NB4 (cell line): ENCODE measurements around the gene SMC5.
A peak's percentile ranks its signal among the peaks of the same experiment; 100 is the strongest.

ENCODE experiments used
- DNase-seq: peaks from one replicate; pipeline ENCODE4 v3.0.0; 2010; ENCODE audit warnings: low read depth
- H3K4me3 ChIP-seq: one replicate; pipeline ENCODE4 v1.5.1; 2011; ENCODE audit warnings: mild to moderate bottlenecking, low read depth, low read length, moderate library complexity
- MYC ChIP-seq: IDR thresholded peaks from 2 replicates; pipeline ENCODE4 v1.6.1; 2011; ENCODE audit warnings: low read depth, low read length
- POLR2A ChIP-seq: IDR thresholded peaks from 2 replicates; pipeline ENCODE4 v1.6.1; 2011; ENCODE audit warnings: mild to moderate bottlenecking; ENCODE audit not compliant: insufficient read length; ENCODE audit errors: extremely low read depth
- TF ChIP-seq, protein P1 (sequence below): IDR thresholded peaks from 2 replicates; pipeline ENCODE4 v1.6.1; 2011; ENCODE audit warnings: low read depth, low read length
- TF ChIP-seq, protein P2 (sequence below): IDR thresholded peaks from one replicate; pipeline ENCODE4 v1.5.1; 2012; ENCODE audit warnings: low read depth, low read length

SMC5 gene

DNA sequence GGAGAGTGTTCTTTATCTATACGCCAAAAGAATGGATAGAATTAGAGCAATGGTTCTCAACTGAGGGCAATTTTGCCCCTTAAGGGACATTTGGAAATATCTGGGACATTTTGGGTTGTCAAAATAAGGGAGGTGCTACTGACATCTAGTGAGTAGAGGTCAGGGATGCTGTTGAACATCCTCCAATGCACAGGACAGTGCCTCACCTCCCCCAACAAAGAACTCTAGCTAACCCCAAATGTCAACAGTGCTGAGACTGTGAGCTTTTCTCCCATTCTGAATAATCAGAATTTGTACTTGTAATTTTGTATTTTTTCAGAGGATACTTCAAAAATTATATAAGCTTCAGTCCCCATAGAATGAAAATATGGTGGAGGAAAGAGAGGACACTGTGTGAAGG, 8.6 kb upstream of the SMC5 start:
- DNase-seq = no peak
- H3K4me3 ChIP-seq = no peak overlapping the region
- TF ChIP-seq, protein P1, sequence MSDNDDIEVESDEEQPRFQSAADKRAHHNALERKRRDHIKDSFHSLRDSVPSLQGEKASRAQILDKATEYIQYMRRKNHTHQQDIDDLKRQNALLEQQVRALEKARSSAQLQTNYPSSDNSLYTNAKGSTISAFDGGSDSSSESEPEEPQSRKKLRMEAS = no peak
- TF ChIP-seq MYC (no peak), POLR2A (no peak)
- TF ChIP-seq, protein P2, sequence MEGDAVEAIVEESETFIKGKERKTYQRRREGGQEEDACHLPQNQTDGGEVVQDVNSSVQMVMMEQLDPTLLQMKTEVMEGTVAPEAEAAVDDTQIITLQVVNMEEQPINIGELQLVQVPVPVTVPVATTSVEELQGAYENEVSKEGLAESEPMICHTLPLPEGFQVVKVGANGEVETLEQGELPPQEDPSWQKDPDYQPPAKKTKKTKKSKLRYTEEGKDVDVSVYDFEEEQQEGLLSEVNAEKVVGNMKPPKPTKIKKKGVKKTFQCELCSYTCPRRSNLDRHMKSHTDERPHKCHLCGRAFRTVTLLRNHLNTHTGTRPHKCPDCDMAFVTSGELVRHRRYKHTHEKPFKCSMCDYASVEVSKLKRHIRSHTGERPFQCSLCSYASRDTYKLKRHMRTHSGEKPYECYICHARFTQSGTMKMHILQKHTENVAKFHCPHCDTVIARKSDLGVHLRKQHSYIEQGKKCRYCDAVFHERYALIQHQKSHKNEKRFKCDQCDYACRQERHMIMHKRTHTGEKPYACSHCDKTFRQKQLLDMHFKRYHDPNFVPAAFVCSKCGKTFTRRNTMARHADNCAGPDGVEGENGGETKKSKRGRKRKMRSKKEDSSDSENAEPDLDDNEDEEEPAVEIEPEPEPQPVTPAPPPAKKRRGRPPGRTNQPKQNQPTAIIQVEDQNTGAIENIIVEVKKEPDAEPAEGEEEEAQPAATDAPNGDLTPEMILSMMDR = no peak

DNA sequence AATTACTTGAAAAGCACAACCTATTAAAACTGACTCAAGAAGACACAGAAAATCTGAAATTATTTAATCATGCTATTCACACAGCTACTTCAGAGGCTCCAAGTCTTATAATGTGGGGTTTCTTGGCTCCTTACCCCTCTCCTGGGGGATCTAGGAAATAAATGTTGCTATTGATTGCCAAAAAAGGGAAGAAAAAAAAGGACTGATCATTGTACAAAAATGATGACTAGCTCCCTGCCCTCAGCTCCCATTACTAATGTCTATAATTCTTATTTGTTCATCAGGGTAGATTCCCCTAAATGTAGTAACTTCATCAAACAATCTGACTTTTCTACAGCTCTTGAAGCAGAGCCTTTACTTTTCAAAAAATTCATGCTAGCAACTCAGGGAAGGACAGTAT, 3.3 kb upstream of the SMC5 start:
- no peak for DNase-seq
- TF ChIP-seq MYC (no peak), POLR2A (no peak)
- TF ChIP-seq, protein P2 = no peak
- TF ChIP-seq, protein P1 = no peak
- no peak overlapping the region for H3K4me3 ChIP-seq

DNA sequence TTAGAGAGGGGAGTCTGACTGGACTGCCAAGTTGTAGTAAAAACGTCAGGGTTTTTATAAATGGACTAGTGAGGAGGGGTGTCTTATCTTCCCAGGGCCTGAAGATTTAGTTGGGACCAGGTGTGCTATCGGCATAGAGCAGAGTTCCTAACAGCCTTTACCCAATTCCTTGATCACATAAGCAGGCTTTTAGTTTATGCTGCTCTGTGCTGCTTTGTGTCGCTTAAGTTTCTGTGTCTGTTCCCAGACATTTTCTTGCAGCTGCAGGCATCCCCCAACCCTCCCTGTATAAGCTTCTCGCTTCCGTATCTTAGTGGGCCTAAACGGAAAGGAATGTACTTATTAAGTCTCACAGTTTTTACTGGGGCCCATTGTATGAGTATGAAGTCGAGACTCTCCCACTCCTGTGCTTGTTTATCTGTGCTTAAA, 2.6 kb upstream of the SMC5 start:
- TF ChIP-seq, protein P2 = no peak
- TF ChIP-seq, protein P1 = no peak
- TF ChIP-seq POLR2A = no peak
- TF ChIP-seq MYC = no peak
- no peak for DNase-seq
- H3K4me3 ChIP-seq = no peak overlapping the region

DNA sequence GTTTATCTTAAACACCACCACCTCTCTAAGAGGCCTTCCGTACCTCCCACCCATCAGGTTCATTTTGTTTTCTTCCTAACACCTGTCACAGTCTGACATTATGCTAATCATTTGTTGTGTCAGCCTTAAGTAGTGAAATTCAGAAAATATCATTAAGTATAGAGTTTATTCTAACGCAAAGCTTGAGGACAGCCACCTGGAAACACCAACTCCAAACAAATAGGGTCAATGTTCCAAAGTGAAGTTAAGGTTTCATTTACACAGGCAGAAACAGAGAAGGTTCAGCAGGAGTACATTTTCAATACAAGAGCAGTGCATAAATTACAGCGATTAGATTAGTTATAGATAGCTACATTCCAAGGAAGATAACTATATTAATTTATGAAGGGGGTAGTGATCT, 1.3 kb upstream of the SMC5 start:
- peak; percentile 2 for DNase-seq
- TF ChIP-seq, protein P2 = no peak
- TF ChIP-seq POLR2A (no peak), MYC (no peak)
- TF ChIP-seq, protein P1 = no peak
- H3K4me3 ChIP-seq = peak overlapping the region; percentile 60

DNA sequence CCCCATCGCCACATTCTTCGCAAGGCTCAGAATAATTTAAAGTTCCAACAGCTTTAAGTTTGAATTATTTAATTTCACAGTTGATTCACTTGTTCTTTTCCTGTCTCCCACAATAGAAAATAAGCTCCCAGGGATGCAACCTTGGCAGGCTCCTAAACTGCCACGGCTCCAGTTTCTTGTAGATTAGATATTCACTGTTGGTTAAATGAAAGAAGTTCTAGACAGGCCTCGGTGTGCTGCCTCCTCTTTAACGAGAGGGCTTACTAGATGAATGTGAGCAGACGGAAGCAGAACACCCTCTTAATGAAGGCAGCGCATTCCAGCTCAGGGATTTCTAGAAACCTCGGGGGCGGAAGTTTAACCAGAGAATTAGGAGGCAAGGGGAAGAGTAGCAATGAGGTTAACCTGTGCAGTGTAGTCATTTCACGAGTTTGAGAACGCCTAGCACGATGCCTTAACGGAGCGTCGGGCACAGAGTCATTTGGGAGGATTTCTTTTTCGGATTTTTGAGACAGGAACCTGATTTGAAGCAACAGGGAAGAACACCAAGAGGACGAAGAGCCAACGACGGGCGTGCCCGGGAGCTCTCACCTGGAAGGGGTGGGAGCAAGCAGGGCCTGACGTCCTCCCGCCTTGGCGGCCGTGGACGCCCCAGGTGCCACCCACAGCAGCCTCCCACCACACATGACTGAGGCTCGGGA, 637 bp upstream of the SMC5 start:
- peak; percentile 46 for DNase-seq
- TF ChIP-seq POLR2A (no peak), MYC (no peak)
- TF ChIP-seq, protein P1 = no peak
- TF ChIP-seq, protein P2 = no peak
- peak overlapping the region; percentile 60 for H3K4me3 ChIP-seq

DNA sequence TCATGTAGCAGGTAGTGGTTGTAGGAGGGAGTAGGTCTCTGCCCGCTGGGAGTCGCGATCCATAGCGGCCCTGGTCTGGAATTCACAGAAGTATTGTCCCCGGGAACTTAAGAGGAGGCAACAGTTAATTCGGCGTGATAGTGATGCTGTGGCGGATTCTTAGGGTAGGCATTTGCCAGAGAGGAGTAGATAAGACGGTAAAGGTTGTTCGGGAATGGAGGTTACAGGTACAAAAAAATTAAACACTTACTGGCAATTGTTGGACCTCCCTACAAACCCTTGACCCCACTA, 679 bp downstream of the SMC5 start:
- TF ChIP-seq POLR2A (no peak), MYC (no peak)
- TF ChIP-seq, protein P2 = no peak
- TF ChIP-seq, protein P1 = no peak
- DNase-seq = no peak
- peak overlapping the region; percentile 87 for H3K4me3 ChIP-seq
